ENCODE measurements around the gene PIGK.

PIGK gene

DNA sequence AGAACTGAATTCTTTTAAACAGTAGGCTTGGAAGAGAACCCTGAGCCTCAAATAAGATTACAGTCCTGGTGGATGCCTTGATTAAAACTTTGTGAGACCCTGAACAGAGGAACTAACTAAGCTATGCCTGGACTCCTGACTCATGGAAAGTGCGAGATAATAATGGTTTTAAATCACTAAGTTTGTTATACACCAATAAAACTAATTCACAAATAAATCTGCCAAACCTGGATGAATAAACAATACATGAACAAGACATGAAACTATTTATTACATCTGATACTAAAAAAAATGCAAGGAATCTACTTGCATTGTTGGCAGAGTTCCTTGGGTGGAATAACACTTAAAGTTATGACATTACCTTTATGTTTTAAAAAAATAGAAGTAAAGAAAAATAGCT, 118.4 kb downstream of the PIGK start:
- Histone ChIP-seq H3K4me1 (ENCODE audit: insufficient read depth, low read length) (no peaks in the 10 kb centered on the region), H3K9ac (ENCODE audit: low read depth, low read length) (no peak overlapping the region), H3K36me3 (ENCODE audit: insufficient read depth, low read length) (no peaks in the 10 kb centered on the region), H3K9me3 (ENCODE audit: control insufficient read depth, insufficient read depth, low read length) (no peaks in the 10 kb centered on the region)

DNA sequence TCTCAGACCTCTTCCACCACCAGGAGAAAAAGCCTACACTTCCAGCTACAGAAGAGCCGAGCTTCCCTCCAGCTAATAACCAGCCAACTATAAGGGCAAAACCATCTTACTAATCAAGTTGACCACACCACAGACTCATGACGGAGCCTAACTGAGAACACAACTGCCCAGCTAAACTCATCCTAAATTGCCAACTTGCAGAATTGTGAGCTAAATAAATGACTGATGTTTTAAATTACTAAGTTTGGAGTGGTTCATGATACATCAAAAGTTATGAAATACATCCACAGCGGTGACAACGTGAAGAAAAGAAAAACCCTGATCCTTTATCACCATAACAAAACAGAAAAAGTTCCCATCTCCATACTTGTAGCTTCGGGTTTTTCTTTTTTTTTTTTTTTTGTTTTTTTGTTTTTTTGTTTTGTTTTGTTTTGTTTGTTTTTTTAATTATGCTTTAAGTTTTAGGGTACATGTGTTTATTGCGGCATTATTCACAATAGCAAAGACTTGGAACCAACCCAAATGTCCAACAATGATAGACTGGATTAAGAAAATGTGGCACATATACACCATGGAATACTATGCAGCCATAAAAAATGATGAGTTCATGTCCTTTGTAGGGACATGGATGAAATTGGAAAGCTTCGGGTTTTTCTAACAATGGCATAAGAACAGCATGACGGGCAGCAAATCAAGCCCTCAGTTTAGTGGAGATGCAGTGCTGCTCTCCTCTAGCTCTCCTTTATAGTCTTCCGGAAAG, 122.6 kb downstream of the PIGK start:
- no peaks in the 10 kb centered on the region for H3K36me3 ChIP-seq (ENCODE audit: insufficient read depth, low read length)
- no peaks in the 10 kb centered on the region for H3K4me1 ChIP-seq (ENCODE audit: insufficient read depth, low read length)
- no peak overlapping the region for H3K9ac ChIP-seq (ENCODE audit: low read depth, low read length)
- no peaks in the 10 kb centered on the region for H3K9me3 ChIP-seq (ENCODE audit: control insufficient read depth, insufficient read depth, low read length)

DNA sequence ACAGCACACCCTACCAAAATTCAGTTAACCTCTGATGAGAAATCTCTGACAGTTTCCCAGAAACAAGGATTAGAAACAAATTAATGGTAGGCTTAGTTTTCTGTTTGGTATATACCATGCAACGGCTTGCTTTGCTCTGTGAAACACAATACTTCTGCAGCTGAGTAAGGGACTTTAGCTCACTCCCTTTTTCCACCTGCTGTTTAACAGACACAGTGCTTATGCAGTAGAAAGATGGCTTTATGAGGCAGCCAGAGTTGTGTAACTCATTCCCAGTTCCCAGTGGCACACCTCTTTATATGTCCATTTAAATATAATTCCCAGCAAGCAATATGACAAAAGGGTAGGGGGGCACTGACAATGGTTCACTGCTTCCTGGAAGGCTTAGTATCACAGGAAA, 124.0 kb downstream of the PIGK start:
- H3K4me1 ChIP-seq (ENCODE audit: insufficient read depth, low read length) = no peaks in the 10 kb centered on the region
- H3K9ac ChIP-seq (ENCODE audit: low read depth, low read length) = no peak overlapping the region
- no peaks in the 10 kb centered on the region for H3K36me3 ChIP-seq (ENCODE audit: insufficient read depth, low read length)
- no peaks in the 10 kb centered on the region for H3K9me3 ChIP-seq (ENCODE audit: control insufficient read depth, insufficient read depth, low read length)

DNA sequence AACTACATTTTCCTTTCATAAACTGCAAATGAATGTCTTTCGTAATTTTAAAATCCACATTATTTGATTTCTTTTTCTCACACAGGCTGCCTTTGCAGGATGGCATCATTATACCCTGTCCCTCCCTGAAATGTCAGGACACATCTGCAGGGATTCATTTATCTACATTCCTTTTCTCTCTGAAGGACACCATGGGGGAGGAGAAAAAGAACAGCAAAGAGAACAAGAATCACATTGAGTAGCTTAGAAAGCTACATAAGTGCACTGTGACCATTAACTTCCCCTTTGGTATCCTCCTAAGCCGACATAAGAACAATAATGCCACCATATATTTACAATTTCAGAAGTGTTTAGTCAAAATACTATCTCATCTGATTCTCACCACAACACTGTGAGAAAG, 129.5 kb downstream of the PIGK start:
- Histone ChIP-seq H3K4me1 (ENCODE audit: insufficient read depth, low read length) (no peaks in the 10 kb centered on the region), H3K9me3 (ENCODE audit: control insufficient read depth, insufficient read depth, low read length) (no peaks in the 10 kb centered on the region), H3K9ac (ENCODE audit: low read depth, low read length) (no peak overlapping the region), H3K36me3 (ENCODE audit: insufficient read depth, low read length) (no peaks in the 10 kb centered on the region)

DNA sequence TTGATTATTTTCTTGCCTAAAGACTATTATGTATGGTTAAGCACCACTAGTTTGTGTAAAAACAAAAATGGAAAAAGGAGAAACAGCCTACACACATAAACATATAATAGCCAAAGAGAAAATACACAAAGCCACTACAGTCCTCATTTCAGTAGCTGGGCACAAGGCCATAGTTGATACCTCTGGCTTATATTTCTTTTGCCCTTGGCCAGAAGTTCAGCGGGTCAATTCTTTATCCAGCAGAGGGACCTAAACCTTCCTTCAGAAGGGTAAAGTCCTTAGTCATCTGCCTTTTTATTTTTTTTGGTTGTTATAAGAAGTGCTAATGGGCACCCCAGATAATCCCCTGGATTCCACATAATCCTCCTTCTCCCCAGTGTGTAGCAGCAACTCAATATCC, 134.1 kb downstream of the PIGK start:
- Histone ChIP-seq H3K4me1 (ENCODE audit: insufficient read depth, low read length) (peaks cover 8% of the 10 kb centered on the region; the same call in 1 of the 2 replicates), H3K9me3 (ENCODE audit: control insufficient read depth, insufficient read depth, low read length) (no peaks in the 10 kb centered on the region), H3K36me3 (ENCODE audit: insufficient read depth, low read length) (no peaks in the 10 kb centered on the region), H3K9ac (ENCODE audit: low read depth, low read length) (no peak overlapping the region)

DNA sequence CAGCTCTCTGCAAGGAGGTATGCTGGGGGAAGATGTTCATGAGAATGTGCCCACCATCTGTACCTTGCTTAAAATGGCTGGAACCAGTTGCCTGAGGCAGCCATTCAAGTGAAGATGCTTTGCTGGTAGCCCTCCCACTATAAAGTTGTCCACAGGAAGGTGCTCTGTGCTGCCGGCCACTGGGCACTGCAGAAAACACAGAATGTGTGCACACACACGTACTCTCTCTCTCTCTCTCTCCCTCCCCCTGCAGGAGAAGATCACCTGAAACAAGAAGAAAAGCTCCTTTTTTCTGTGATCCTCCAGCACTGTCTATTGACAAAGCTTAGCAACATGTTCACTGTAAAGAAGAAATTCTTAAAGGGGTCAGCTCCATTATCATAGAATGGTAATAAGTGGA, 134.8 kb downstream of the PIGK start:
- H3K4me1 ChIP-seq (ENCODE audit: insufficient read depth, low read length) = peaks cover 11% of the 10 kb centered on the region; the same call in 1 of the 2 replicates
- no peaks in the 10 kb centered on the region for H3K9me3 ChIP-seq (ENCODE audit: control insufficient read depth, insufficient read depth, low read length)
- no peaks in the 10 kb centered on the region for H3K36me3 ChIP-seq (ENCODE audit: insufficient read depth, low read length)
- H3K9ac ChIP-seq (ENCODE audit: low read depth, low read length) = no peak overlapping the region

DNA sequence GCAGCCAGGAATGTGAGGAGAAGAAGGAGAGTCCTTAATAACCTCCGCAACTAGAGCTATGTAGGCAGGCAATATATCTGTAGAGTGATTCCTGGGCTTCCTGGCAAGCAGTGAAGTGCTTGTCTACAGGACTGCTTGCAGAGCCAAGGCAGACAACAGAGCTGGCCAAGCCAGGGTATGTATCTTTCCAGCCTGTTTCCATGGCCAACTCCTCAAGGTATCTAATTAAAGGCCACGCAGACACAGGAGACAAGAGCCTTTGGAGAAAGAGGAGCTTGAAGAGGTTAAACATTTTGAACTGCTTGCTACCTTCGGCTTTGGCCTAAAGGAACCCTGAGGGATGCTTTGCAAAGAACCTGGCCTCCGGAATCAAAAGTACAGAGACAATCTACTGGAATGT, 137.4 kb downstream of the PIGK start:
- peaks cover 11% of the 10 kb centered on the region; the same call in 1 of the 2 replicates for H3K4me1 ChIP-seq (ENCODE audit: insufficient read depth, low read length)
- no peaks in the 10 kb centered on the region for H3K36me3 ChIP-seq (ENCODE audit: insufficient read depth, low read length)
- no peak overlapping the region for H3K9ac ChIP-seq (ENCODE audit: low read depth, low read length)
- no peaks in the 10 kb centered on the region for H3K9me3 ChIP-seq (ENCODE audit: control insufficient read depth, insufficient read depth, low read length)

DNA sequence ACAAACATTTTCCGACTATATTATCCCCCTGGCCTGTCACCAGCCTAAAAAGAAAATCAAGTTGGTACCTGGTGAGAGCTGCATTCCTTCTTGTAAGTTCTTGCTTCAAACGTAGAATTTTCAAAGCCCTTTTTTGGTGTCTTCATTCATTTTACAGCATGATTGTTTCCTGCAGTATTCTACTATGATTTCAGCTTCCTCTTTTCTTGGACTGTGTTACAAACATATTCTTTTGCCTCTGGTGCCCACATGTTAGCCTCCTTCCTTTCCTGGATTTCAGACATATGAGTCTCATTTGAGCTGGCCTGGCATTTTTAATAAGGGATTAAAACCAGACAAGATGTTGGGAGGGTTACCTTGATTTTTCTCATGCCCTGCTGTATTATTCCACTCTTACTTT, 142.5 kb downstream of the PIGK start:
- no peak overlapping the region for H3K9ac ChIP-seq (ENCODE audit: low read depth, low read length)
- H3K9me3 ChIP-seq (ENCODE audit: control insufficient read depth, insufficient read depth, low read length) = no peaks in the 10 kb centered on the region
- no peaks in the 10 kb centered on the region for H3K36me3 ChIP-seq (ENCODE audit: insufficient read depth, low read length)
- H3K4me1 ChIP-seq (ENCODE audit: insufficient read depth, low read length) = peaks cover 6% of the 10 kb centered on the region; the same call in 1 of the 2 replicates

DNA sequence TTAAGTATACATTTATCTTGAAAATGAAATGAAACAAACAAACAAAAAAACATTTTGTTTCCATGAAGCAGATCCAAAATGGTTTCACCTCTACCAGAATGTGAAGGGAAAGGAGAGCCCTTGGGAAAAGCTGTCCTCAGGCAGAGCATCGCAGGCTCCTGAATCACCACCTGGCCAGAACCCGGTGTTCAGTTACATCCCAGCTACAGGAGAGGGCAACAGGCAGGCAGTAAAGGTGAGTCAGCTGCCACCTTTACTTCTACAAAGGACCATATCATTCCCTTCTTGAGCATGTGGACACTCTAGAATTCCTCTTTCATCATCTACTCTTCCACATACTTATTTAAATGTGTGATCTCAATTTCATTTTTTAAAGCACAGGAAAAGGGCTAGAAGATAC, 151.2 kb downstream of the PIGK start:
- H3K9ac ChIP-seq (ENCODE audit: low read depth, low read length) = no peak overlapping the region
- H3K4me1 ChIP-seq (ENCODE audit: insufficient read depth, low read length) = no peaks in the 10 kb centered on the region
- H3K36me3 ChIP-seq (ENCODE audit: insufficient read depth, low read length) = no peaks in the 10 kb centered on the region
- no peaks in the 10 kb centered on the region for H3K9me3 ChIP-seq (ENCODE audit: control insufficient read depth, insufficient read depth, low read length)

DNA sequence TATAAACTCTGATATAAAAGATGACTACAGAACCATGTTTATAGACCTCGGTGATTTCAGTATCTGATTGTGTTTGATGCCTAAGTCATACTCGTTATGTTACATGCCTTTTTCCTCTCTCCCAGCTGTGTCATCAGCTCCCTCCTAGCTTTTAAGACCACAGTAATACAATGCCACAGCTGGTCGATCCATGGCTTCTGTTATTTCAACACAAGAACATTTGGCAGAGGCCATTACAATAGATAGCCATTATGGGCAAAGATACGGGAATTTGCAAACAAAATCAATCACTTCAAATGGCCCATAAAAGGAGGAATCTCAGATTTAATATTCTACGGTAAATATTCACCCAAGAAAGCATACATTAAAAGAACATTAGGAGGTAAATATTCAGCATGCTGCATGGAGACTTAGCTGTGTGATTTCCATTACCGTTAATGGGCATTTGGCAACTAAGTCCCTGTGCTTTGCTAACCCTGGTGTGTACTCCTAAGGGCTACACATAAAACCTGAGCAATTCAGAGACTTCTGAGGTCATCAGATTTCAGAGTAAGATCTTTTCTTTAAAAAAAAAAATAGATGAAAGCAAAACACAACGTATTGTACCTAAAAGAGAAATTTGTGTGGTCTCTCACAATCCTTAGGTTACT, 153.4 kb downstream of the PIGK start:
- no peak overlapping the region for H3K9ac ChIP-seq (ENCODE audit: low read depth, low read length)
- H3K9me3 ChIP-seq (ENCODE audit: control insufficient read depth, insufficient read depth, low read length) = no peaks in the 10 kb centered on the region
- H3K4me1 ChIP-seq (ENCODE audit: insufficient read depth, low read length) = no peaks in the 10 kb centered on the region
- H3K36me3 ChIP-seq (ENCODE audit: insufficient read depth, low read length) = no peaks in the 10 kb centered on the region

DNA sequence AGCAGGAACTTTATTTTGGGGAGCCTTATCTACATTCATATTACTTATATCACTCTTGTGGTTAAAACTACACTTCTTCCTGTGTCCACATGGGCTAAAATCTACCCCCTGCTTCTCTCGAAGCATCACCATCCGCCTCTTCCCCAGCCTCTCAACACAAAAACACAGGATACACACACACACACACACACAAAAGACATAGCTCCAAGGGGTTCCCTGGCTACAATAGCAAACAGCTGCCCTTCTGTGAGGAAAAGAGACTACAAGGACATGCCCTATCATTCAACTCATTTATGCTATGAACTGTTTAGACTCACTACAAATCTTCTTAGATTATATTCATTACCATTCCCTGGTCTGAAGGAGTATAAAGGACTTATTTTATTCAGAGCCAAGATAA, 155.0 kb downstream of the PIGK start:
- H3K9ac ChIP-seq (ENCODE audit: low read depth, low read length) = no peak overlapping the region
- peaks cover 7% of the 10 kb centered on the region; the same call in 1 of the 2 replicates for H3K4me1 ChIP-seq (ENCODE audit: insufficient read depth, low read length)
- no peaks in the 10 kb centered on the region for H3K36me3 ChIP-seq (ENCODE audit: insufficient read depth, low read length)
- H3K9me3 ChIP-seq (ENCODE audit: control insufficient read depth, insufficient read depth, low read length) = no peaks in the 10 kb centered on the region

DNA sequence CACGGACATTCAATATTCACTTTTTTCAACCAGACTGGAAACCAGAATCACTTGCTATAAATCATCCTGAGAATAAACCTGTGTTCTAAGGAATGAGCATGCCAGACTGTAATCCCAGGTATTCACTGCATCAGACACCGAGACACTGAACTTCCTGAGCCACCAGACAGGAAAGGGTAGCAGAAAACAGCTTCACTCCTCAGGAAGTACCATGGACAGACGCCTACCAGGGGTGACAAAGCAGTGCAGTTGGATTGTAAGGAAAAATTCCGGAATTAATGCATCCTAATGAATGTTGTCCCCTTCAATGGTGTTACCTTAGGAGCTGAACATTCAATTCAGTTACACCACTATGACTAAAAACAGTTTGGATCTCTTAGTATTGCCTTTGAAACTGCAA, 156.1 kb downstream of the PIGK start:
- Histone ChIP-seq H3K9me3 (ENCODE audit: control insufficient read depth, insufficient read depth, low read length) (no peaks in the 10 kb centered on the region), H3K36me3 (ENCODE audit: insufficient read depth, low read length) (no peaks in the 10 kb centered on the region), H3K4me1 (ENCODE audit: insufficient read depth, low read length) (peaks cover 10% of the 10 kb centered on the region; the same call in 1 of the 2 replicates), H3K9ac (ENCODE audit: low read depth, low read length) (no peak overlapping the region)

DNA sequence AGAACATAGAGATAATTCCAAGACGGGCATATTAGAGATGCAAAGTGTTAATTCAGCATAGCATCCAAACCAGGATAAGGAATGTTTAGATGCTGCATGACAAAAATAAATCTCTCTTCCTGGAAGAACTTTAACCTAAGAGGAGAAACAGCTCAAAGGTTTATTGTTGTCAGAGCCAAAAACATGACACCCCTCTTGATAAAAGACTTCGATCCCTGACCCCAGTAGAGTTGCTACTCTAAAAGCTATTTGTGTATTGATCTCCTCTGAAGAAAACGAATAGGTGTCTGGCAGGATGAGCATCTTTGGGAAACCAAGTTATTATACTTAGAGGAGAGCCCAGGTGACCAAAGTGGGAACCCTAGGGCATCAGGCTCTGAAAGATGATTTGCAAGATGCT, 158.1 kb downstream of the PIGK start:
- H3K36me3 ChIP-seq (ENCODE audit: insufficient read depth, low read length) = no peaks in the 10 kb centered on the region

DNA sequence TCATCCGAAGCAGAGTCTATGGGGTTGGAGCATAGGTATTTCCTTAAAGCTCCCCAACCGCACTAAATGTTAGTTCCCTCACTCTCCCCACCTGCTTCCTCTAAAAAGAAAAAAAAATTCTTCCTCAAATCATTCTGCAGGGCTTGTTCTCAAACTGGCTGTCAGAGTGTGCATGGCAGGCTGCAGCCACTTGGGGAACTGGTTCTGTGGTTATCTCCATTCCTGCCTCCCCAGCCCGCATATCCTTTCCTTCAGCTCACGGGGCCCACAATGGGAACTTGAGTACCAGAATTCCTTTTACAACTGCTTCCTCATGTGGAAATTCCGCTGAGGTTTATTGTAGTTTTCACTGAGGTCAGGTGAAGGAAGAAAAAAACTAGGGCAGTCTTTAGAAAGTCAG, 159.2 kb downstream of the PIGK start:
- no peak overlapping the region for H3K9ac ChIP-seq (ENCODE audit: low read depth, low read length)
- no peaks in the 10 kb centered on the region for H3K9me3 ChIP-seq (ENCODE audit: control insufficient read depth, insufficient read depth, low read length)
- no peaks in the 10 kb centered on the region for H3K36me3 ChIP-seq (ENCODE audit: insufficient read depth, low read length)
- peaks cover 10% of the 10 kb centered on the region; the same call in 1 of the 2 replicates for H3K4me1 ChIP-seq (ENCODE audit: insufficient read depth, low read length)

More for the DNA sequence above, 158.1 kb downstream of the PIGK start:
- Histone ChIP-seq H3K9ac (ENCODE audit: low read depth, low read length) (no peak overlapping the region), H3K9me3 (ENCODE audit: control insufficient read depth, insufficient read depth, low read length) (no peaks in the 10 kb centered on the region), H3K4me1 (ENCODE audit: insufficient read depth, low read length) (peaks cover 10% of the 10 kb centered on the region; the same call in 1 of the 2 replicates)

DNA sequence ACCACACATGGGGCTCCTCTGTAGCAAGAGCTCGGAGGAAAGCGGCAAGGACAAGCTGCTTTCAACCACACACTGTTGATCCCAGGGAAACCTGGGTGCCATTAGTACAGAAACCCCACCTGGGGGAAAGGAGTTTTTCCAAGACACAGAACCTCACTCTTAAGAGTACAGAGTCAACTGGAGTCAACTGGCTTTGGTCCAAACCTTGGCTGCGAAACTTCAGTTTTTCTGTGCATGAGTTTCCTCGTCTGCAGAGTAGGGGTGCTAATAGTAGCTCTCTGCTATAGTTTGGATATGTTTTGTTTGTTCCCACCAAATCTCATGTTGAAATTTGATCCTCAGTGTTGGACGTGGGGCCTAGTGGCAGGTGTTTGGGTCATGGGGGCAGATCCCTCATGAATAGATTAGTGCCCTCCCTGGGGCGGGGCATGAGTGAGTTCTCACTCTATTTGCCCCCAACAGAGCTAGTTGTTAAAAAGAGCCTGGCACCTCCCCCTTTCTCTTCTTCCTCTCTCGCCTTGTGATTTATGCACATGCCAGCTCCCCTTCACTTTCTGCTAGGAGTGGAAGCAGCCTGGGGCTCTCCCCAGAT, 161.1 kb downstream of the PIGK start:
- H3K36me3 ChIP-seq (ENCODE audit: insufficient read depth, low read length) = no peaks in the 10 kb centered on the region; the same call in 1 of the 2 replicates
- H3K9me3 ChIP-seq (ENCODE audit: control insufficient read depth, insufficient read depth, low read length) = no peaks in the 10 kb centered on the region
- H3K4me1 ChIP-seq (ENCODE audit: insufficient read depth, low read length) = peaks cover 10% of the 10 kb centered on the region; the same call in 1 of the 2 replicates
- no peak overlapping the region for H3K9ac ChIP-seq (ENCODE audit: low read depth, low read length)

Measured in ES-I3 (cell line).